Measurements from ENCODE around the gene CTSA. TPM values are rescaled to one million over a fixed set of nuclear protein-coding genes. Genes with fewer than 3 reads are reported as not detected.
"Not testable (repeated sequence)": the region's sequence is repeated elsewhere in the genome, so short reads cannot be mapped to it uniquely, and the experiment has no call there.

The CTSA gene
- polyA plus RNA-seq, 3 donors: 116 to 134 (median 118) TPM

GRCh38 chr20:45892828-45893500 lies 1.8 kb downstream of the CTSA start:
- DNase-seq (ENCODE audit: low read depth in 3 of 3, low spot score in 2 of 3): no peak

GRCh38 chr20:45893831-45894230 lies 2.7 kb downstream of the CTSA start:
- no peak for DNase-seq (ENCODE audit: low read depth in 3 of 3, low spot score in 2 of 3)

- DNase-seq (ENCODE audit: low read depth in 3 of 3, low spot score in 2 of 3): no peak
Measured at GRCh38 chr20:45894797-45895196, 3.7 kb downstream of the CTSA start.

GRCh38 chr20:45896641-45897161 lies 5.6 kb downstream of the CTSA start:
- DNase-seq (ENCODE audit: low read depth in 3 of 3, low spot score in 2 of 3): no peak

- DNase-seq (ENCODE audit: low read depth in 3 of 3, low spot score in 2 of 3): no peak
Measured at GRCh38 chr20:45897289-45897688, 6.2 kb downstream of the CTSA start.

- DNase-seq (ENCODE audit: low read depth in 3 of 3, low spot score in 2 of 3): no peak
Measured at GRCh38 chr20:45897692-45898091, 6.6 kb downstream of the CTSA start.

GRCh38 chr20:45898285-45898684 lies 7.2 kb downstream of the CTSA start:
- DNase-seq (ENCODE audit: low read depth in 3 of 3, low spot score in 2 of 3): no peak

GRCh38 chr20:45899046-45899835 lies 8.1 kb downstream of the CTSA start:
- no peak for DNase-seq (ENCODE audit: low read depth in 3 of 3, low spot score in 2 of 3)

GRCh38 chr20:45901332-45901731 lies 10.2 kb downstream of the CTSA start:
- DNase-seq (ENCODE audit: low read depth in 3 of 3, low spot score in 2 of 3): not testable (repeated sequence)

GRCh38 chr20:45902199-45902701 lies 11.1 kb downstream of the CTSA start:
- DNase-seq (ENCODE audit: low read depth in 3 of 3, low spot score in 2 of 3): no peak

- no peak for DNase-seq (ENCODE audit: low read depth in 3 of 3, low spot score in 2 of 3)
Measured at GRCh38 chr20:45904583-45905504, 13.7 kb downstream of the CTSA start.

- no peak for DNase-seq (ENCODE audit: low read depth in 3 of 3, low spot score in 2 of 3)
Measured at GRCh38 chr20:45905505-45906079, 14.5 kb downstream of the CTSA start.

GRCh38 chr20:45907219-45907948 lies 16.2 kb downstream of the CTSA start:
- no peak for DNase-seq (ENCODE audit: low read depth in 3 of 3, low spot score in 2 of 3)

- DNase-seq (ENCODE audit: low read depth in 3 of 3, low spot score in 2 of 3): no peak
Measured at GRCh38 chr20:45908084-45908483, 16.9 kb downstream of the CTSA start.

GRCh38 chr20:45909336-45909808 lies 18.2 kb downstream of the CTSA start:
- DNase-seq (ENCODE audit: low read depth in 3 of 3, low spot score in 2 of 3): no peak

- no peak for DNase-seq (ENCODE audit: low read depth in 3 of 3, low spot score in 2 of 3)
Measured at GRCh38 chr20:45909817-45910669, 18.9 kb downstream of the CTSA start.

GRCh38 chr20:45910670-45911485 lies 19.7 kb downstream of the CTSA start:
- peak in 2 of 3 donors; percentile 93 to 94 for DNase-seq (ENCODE audit: low read depth in 3 of 3, low spot score in 2 of 3)

Data from right renal cortex interstitium (tissue), 3 donors.